Lower leg skin (tissue), 4 donors: Measurements from ENCODE around the gene CCDC172. TPM values are rescaled to one million over a fixed set of nuclear protein-coding genes. Genes with fewer than 3 reads are reported as not detected.

Experiments
- DNase-seq, 2 donors: peaks; one replicate each; pipeline ENCODE4 v3.0.0-alpha.2; 2019; ENCODE audit warnings: low spot score in 2 of 2
- H3K4me3 ChIP-seq: fragments of 200-600 bp; sonication (generic); 2 replicates; pipeline ENCODE4 v1.5.1; 2017; ENCODE audit warnings: mild to moderate bottlenecking, low read depth; ENCODE audit not compliant: poor library complexity, severe bottlenecking
- POLR2A ChIP-seq, 2 donors: fragments of 450-650 bp; IDR thresholded peaks; one replicate each; pipeline ENCODE4 v1.6.1; 2016 to 2017; ENCODE audit warnings: antibody characterized with exemption in 2 of 2, mild to moderate bottlenecking in 1 of 2, moderate library complexity in 1 of 2
- WGBS, 2 donors: methylation state at CpG; one replicate each; pipeline ENCODE4 v1.1.5; 2018; 5-methylcytosine and 5-hydroxymethylcytosine counted together
- intact Hi-C: fragments of 100-400 bp; cut with DNase I; formaldehyde crosslinking; loops from one replicate; pipeline ENCODE4 v1.15.0; 2023; ENCODE audit warnings: low total_unique reads
- total RNA-seq, 4 donors: library from RNA; depleted of rRNA; stranded (reverse); fragments of >200 nt; gene quantifications; one replicate each; pipeline ENCODE4 v1.1.0, GENCODE V29; 2016
- TF ChIP-seq, protein P1 (sequence below), 3 donors: fragments of 450-650 bp; IDR thresholded peaks; one replicate each; pipeline ENCODE4 v1.5.1; 2016; ENCODE audit warnings: antibody characterized with exemption in 3 of 3, mild to moderate bottlenecking in 3 of 3, moderate library complexity in 2 of 3

The CCDC172 gene
- total RNA-seq, 4 donors from 2014 or later = not detected

DNA sequence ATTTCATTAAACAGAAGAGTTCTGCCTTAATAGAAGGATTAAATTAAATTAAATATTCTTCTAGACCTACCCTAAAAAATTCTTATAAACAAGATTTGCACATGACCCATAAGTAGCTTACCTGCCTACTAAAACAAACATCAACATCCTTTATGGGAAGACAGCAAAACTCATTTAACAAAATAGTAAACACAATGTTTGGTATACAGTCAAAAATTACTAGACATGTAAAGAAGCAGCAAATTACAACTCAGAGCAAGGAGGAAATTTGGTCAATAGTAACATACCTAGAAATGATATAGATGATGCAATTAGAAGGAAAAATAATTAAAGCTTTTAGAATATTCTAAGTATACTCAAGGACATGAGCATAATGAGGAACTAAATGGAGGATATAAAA, 27.9 kb downstream of the CCDC172 start:
- no peak for DNase-seq
- intact Hi-C loops = no loop called here
- no peak for TF ChIP-seq POLR2A (IDR thresholded peaks at IDR 0.05)
- TF ChIP-seq, protein P1, sequence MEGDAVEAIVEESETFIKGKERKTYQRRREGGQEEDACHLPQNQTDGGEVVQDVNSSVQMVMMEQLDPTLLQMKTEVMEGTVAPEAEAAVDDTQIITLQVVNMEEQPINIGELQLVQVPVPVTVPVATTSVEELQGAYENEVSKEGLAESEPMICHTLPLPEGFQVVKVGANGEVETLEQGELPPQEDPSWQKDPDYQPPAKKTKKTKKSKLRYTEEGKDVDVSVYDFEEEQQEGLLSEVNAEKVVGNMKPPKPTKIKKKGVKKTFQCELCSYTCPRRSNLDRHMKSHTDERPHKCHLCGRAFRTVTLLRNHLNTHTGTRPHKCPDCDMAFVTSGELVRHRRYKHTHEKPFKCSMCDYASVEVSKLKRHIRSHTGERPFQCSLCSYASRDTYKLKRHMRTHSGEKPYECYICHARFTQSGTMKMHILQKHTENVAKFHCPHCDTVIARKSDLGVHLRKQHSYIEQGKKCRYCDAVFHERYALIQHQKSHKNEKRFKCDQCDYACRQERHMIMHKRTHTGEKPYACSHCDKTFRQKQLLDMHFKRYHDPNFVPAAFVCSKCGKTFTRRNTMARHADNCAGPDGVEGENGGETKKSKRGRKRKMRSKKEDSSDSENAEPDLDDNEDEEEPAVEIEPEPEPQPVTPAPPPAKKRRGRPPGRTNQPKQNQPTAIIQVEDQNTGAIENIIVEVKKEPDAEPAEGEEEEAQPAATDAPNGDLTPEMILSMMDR (IDR thresholded peaks at IDR 0.05) = no peak
- no peak overlapping the region for H3K4me3 ChIP-seq

GRCh38 chr10:116353817-116354216, 29.6 kb downstream of the CCDC172 start:
- no peak overlapping the region for H3K4me3 ChIP-seq
- no peak for TF ChIP-seq POLR2A (IDR thresholded peaks at IDR 0.05)
- TF ChIP-seq, protein P1 (IDR thresholded peaks at IDR 0.05) = no peak
- WGBS, 2 donors = 56 to 62% methylated on average over 4 of the region's 4 CpGs
- intact Hi-C loops = no loop called here
- DNase-seq = no peak

DNA sequence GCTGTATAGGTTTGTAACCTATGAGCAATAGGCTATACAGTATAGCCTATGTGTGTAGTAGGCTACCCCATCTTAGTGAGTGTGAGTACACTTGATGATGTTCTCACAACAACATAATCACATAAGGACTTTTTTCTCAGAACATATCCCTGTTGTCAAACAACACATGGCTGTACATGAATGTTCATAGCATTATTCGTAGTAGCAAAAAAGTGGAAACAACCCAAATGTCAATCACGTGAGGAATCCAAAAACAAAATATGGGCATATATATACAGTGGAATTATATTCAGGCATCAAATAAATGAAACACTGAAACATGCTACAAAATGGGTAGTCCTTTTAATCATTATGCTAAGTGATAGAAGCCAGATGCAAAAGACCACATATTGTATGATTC, 31.1 kb downstream of the CCDC172 start:
- no peak overlapping the region for H3K4me3 ChIP-seq
- 89 to 90% methylated on average over 2 of the region's 2 CpGs for WGBS, 2 donors
- DNase-seq = no peak
- no peak for TF ChIP-seq POLR2A (IDR thresholded peaks at IDR 0.05)
- TF ChIP-seq, protein P1 (IDR thresholded peaks at IDR 0.05) = no peak
- intact Hi-C loops = no loop called here

GRCh38 chr10:116356833-116357232, 32.6 kb downstream of the CCDC172 start:
- TF ChIP-seq POLR2A (IDR thresholded peaks at IDR 0.05) = no peak
- TF ChIP-seq, protein P1 (IDR thresholded peaks at IDR 0.05) = no peak
- intact Hi-C loops = no loop called here
- 79 to 87% methylated on average over 4 of the region's 4 CpGs for WGBS, 2 donors
- no peak for DNase-seq
- H3K4me3 ChIP-seq = no peak overlapping the region

- TF ChIP-seq POLR2A (IDR thresholded peaks at IDR 0.05) = no peak
- TF ChIP-seq, protein P1 (IDR thresholded peaks at IDR 0.05) = no peak
- DNase-seq = no peak
- intact Hi-C loops = no loop called here
- H3K4me3 ChIP-seq = no peak overlapping the region
Measured at GRCh38 chr10:116364868-116365267, 40.6 kb downstream of the CCDC172 start.

DNA sequence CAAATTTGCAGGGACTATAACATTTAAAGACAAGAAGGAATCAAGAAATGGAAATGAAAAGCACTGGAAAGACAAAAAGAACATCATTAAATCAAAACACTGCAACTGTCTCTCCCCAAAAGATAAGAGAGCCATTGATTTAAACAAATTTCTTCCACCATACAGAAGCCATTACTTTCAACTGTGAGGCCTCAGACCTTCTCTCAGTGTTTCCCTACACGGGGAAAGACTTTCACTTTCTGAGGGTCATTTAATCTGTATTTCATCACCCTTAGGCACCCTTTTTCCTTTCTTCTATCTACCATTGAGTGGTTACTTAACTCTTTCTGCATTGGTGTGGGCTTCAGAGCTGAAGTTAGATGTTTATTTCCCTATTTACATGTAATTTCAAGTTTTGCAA, 47.5 kb downstream of the CCDC172 start:
- DNase-seq = no peak
- intact Hi-C loops = no loop called here
- no peak overlapping the region for H3K4me3 ChIP-seq
- no peak for TF ChIP-seq POLR2A (IDR thresholded peaks at IDR 0.05)
- TF ChIP-seq, protein P1 (IDR thresholded peaks at IDR 0.05) = no peak
- WGBS, 2 donors = 21 to 42% methylated on average over 1 of the region's 1 CpG
